PFSK-1 (cell line): ENCODE data around the gene GPD1L.

ENCODE experiments used
- FOXP2 ChIP-seq: optimal IDR thresholded peaks from 2 replicates; pipeline ENCODE3; 2011; ENCODE audit warnings: borderline replicate concordance, control low read depth, inconsistent platforms; ENCODE audit not compliant: insufficient read depth; ENCODE audit errors: extremely low read length, extremely low read depth
- POLR2AphosphoS5 ChIP-seq: IDR thresholded peaks from 2 replicates; pipeline ENCODE4 v1.6.1; 2012; ENCODE audit warnings: low read depth, mild to moderate bottlenecking, control low read depth, low read length, moderate library complexity
- REST ChIP-seq, 2 experiments: IDR thresholded peaks; 2 replicates each; pipeline versions ENCODE4 v1.6.1 to v1.8.0; 2011 to 2012; ENCODE audit warnings: low read depth in 2 of 2, low read length in 2 of 2, control low read depth in 1 of 2, inconsistent platforms in 1 of 2, mild to moderate bottlenecking in 1 of 2, moderate library complexity in 1 of 2; ENCODE audit not compliant: insufficient read depth in 1 of 2
- SIN3A ChIP-seq: IDR thresholded peaks from 2 replicates; pipeline ENCODE4 v1.6.1; 2012; ENCODE audit warnings: mild to moderate bottlenecking, low read length, moderate library complexity, borderline replicate concordance; ENCODE audit not compliant: insufficient read depth
- TAF1 ChIP-seq: IDR thresholded peaks from 2 replicates; pipeline ENCODE4 v1.6.1; 2012; ENCODE audit warnings: low read length, control low read depth, borderline replicate concordance; ENCODE audit not compliant: insufficient read depth

Gene GPD1L

GRCh38 chr3:32132706-32133105 lies 26.3 kb downstream of the GPD1L start:
- TF ChIP-seq TAF1 (no peak), SIN3A (no peak), FOXP2 (no peak), REST (IDR thresholded peaks at IDR 0.05; ENCODE audit: insufficient read depth in 1 of 2, low read depth in 2 of 2, low read length in 2 of 2) (no peak), POLR2AphosphoS5 (no peak)

GRCh38 chr3:32136703-32137102 lies 30.3 kb downstream of the GPD1L start:
- TF ChIP-seq POLR2AphosphoS5 (no peak), TAF1 (no peak), SIN3A (no peak), FOXP2 (no peak), REST (IDR thresholded peaks at IDR 0.05; ENCODE audit: insufficient read depth in 1 of 2, low read depth in 2 of 2, low read length in 2 of 2) (no peak)

GRCh38 chr3:32137870-32138269 lies 31.4 kb downstream of the GPD1L start:
- TF ChIP-seq FOXP2 (no peak), REST (IDR thresholded peaks at IDR 0.05; ENCODE audit: insufficient read depth in 1 of 2, low read depth in 2 of 2, low read length in 2 of 2) (no peak), POLR2AphosphoS5 (no peak), TAF1 (no peak), SIN3A (no peak)

- no peak for TF ChIP-seq REST (IDR thresholded peaks at IDR 0.05; ENCODE audit: insufficient read depth in 1 of 2, low read depth in 2 of 2, low read length in 2 of 2)
- TF ChIP-seq TAF1: no peak
- no peak for TF ChIP-seq FOXP2
- no peak for TF ChIP-seq POLR2AphosphoS5
- no peak for TF ChIP-seq SIN3A
Measured at GRCh38 chr3:32138545-32139104, 32.2 kb downstream of the GPD1L start.
